SK-N-SH (cell line): ENCODE results near the gene SLC45A1. TPM values are rescaled to one million over a fixed set of nuclear protein-coding genes. Genes with fewer than 3 reads are reported as not detected.

ENCODE experiments used
- CTCF ChIA-PET: fragments of 300-600, 350-600 bp; formaldehyde crosslinking; extraction: SDS; loops from one replicate; lab custom pipeline; 2021; lab: Yijun Ruan, JAX
- POLR2A ChIA-PET: fragments of 350-600 bp; sonication (Branson Sonifier 250); formaldehyde crosslinking; extraction: SDS; loops from one replicate; lab custom pipeline; 2020; ENCODE audit warnings: antibody characterized with exemption, inconsistent platforms; lab: Yijun Ruan, JAX
- DNase-seq: peaks from one replicate; pipeline ENCODE4 v3.0.0; 2012
- H2AFZ ChIP-seq: fragments of 200-600 bp; sonication (generic); 2 replicates; pipeline ENCODE4 v1.8.1; 2016; ENCODE audit warnings: antibody characterized with exemption, mild to moderate bottlenecking, low read depth
- H3F3A ChIP-seq: fragments of 200-600 bp; sonication (generic); replicated peaks from 2 replicates; pipeline ENCODE3; 2016; ENCODE audit warnings: antibody characterized with exemption, mild to moderate bottlenecking; ENCODE audit not compliant: insufficient read depth
- H3K27ac ChIP-seq, 2 experiments: fragments of 200-500 bp in 1 of 2; fragments of 200-600 bp in 1 of 2; sonication (Bioruptor generic) in 1 of 2; sonication (generic), shearing (Covaris generic) in 1 of 2; 2 replicates each; pipeline versions ENCODE4 v1.5.1 to v1.6.1; 2014 to 2016; ENCODE audit warnings: low read depth in 2 of 2, inconsistent platforms in 1 of 2, low read length in 1 of 2, mild to moderate bottlenecking in 1 of 2, mixed read lengths in 1 of 2
- H3K27me3 ChIP-seq: fragments of 200-600 bp; sonication (generic), shearing (Covaris generic); 2 replicates; pipeline ENCODE4 v1.6.1; 2016; ENCODE audit warnings: mixed run types; ENCODE audit not compliant: insufficient read depth
- H3K36me3 ChIP-seq, 2 experiments: fragments of 200-500 bp in 1 of 2; fragments of 200-600 bp in 1 of 2; sonication (Bioruptor generic) in 1 of 2; sonication (generic) in 1 of 2; replicated peaks in 1 of 2; 2 replicates each; pipeline versions ENCODE3 to v1.5.1; 2014 to 2016; ENCODE audit warnings: low read length in 1 of 2, mild to moderate bottlenecking in 1 of 2; ENCODE audit not compliant: insufficient read depth in 2 of 2, control insufficient read depth in 1 of 2
- H3K4me1 ChIP-seq, 2 experiments: fragments of 200-500 bp in 1 of 2; fragments of 200-600 bp in 1 of 2; sonication (Bioruptor generic) in 1 of 2; sonication (generic), shearing (Covaris generic) in 1 of 2; 2 replicates each; pipeline versions ENCODE4 v1.5.1 to v1.6.1; 2014 to 2016; ENCODE audit warnings: low read depth in 1 of 2, low read length in 1 of 2, mixed run types in 1 of 2; ENCODE audit not compliant: insufficient read depth in 2 of 2, control insufficient read depth in 1 of 2
- H3K4me2 ChIP-seq: fragments of 200-600 bp; sonication (generic), shearing (Covaris generic); 2 replicates; pipeline ENCODE4 v1.6.1; 2017; ENCODE audit warnings: mixed run types
- H3K4me3 ChIP-seq, 2 experiments: fragments of 200-500 bp in 1 of 2; fragments of 200-600 bp in 1 of 2; sonication (Bioruptor generic) in 1 of 2; sonication (generic), shearing (Covaris generic) in 1 of 2; 2 replicates each; pipeline versions ENCODE4 v1.5.1 to v1.8.1; 2014 to 2016; ENCODE audit warnings: low read depth in 2 of 2, inconsistent platforms in 1 of 2, low read length in 1 of 2, mild to moderate bottlenecking in 1 of 2, mixed read lengths in 1 of 2, moderate library complexity in 1 of 2
- H3K79me2 ChIP-seq: fragments of 200-600 bp; sonication (generic); 2 replicates; pipeline ENCODE4 v1.8.1; 2017; ENCODE audit warnings: mild to moderate bottlenecking; ENCODE audit not compliant: insufficient read depth
- H3K9ac ChIP-seq: fragments of 200-600 bp; sonication (generic); 2 replicates; pipeline ENCODE4 v1.6.1; 2017; ENCODE audit warnings: mixed run types
- H3K9me2 ChIP-seq: fragments of 200-600 bp; sonication (generic); 2 replicates; pipeline ENCODE4 v1.6.1; 2017; ENCODE audit warnings: mixed run types
- H3K9me3 ChIP-seq: fragments of 200-600 bp; sonication (generic); 2 replicates; pipeline ENCODE4 v1.6.1; 2017; ENCODE audit warnings: mixed run types, mild to moderate bottlenecking, moderate library complexity
- H4K20me1 ChIP-seq: fragments of 200-600 bp; sonication (generic); 2 replicates; pipeline ENCODE4 v1.6.1; 2017; ENCODE audit warnings: mild to moderate bottlenecking, mixed run types; ENCODE audit not compliant: insufficient read depth
- ELF1 ChIP-seq: IDR thresholded peaks from 2 replicates; pipeline ENCODE4 v1.4.0; 2012
- FOSL2 ChIP-seq: IDR thresholded peaks from 2 replicates; pipeline ENCODE4 v1.4.0; 2012; ENCODE audit warnings: low read depth, mild to moderate bottlenecking, moderate library complexity, borderline replicate concordance
- FOXJ3 ChIP-seq: sonication (generic); formaldehyde crosslinking; IDR thresholded peaks from 2 replicates; pipeline ENCODE4 v1.5.1; 2020; ENCODE audit warnings: mild to moderate bottlenecking, missing genetic modification reagents
- FOXM1 ChIP-seq: IDR thresholded peaks from 2 replicates; pipeline ENCODE4 v1.4.0; 2012; ENCODE audit warnings: low read depth, mild to moderate bottlenecking
- GABPA ChIP-seq: IDR thresholded peaks from 2 replicates; pipeline ENCODE4 v1.4.0; 2012; ENCODE audit warnings: low read depth, mild to moderate bottlenecking
- GATA2 ChIP-seq: sonication (generic); formaldehyde crosslinking; IDR thresholded peaks from 2 replicates; pipeline ENCODE4 v1.5.0; 2020; ENCODE audit warnings: mild to moderate bottlenecking, missing genetic modification reagents
- IRF3 ChIP-seq: fragments of 150-350 bp; IDR thresholded peaks from 2 replicates; pipeline ENCODE4 v1.6.1; 2016; ENCODE audit warnings: mild to moderate bottlenecking, low read depth, low read length
- JUND ChIP-seq: IDR thresholded peaks from 2 replicates; pipeline ENCODE4 v1.4.0; 2012
- MEF2A ChIP-seq: IDR thresholded peaks from 2 replicates; pipeline ENCODE4 v1.4.0; 2012; ENCODE audit warnings: low read depth, borderline replicate concordance
- MXI1 ChIP-seq: IDR thresholded peaks from 2 replicates; pipeline ENCODE4 v1.6.1; 2012; ENCODE audit warnings: mild to moderate bottlenecking, low read depth, low read length, improper control_type of control experiment
- PBX3 ChIP-seq: IDR thresholded peaks from 2 replicates; pipeline ENCODE4; 2012
- POLR2AphosphoS5 ChIP-seq: IDR thresholded peaks from 2 replicates; pipeline ENCODE4 v1.6.1; 2012; ENCODE audit warnings: low read depth, low read length
- RAD21 ChIP-seq: IDR thresholded peaks from 2 replicates; pipeline ENCODE4 v1.6.1; 2012; ENCODE audit warnings: mild to moderate bottlenecking, low read length
- RFX5 ChIP-seq: IDR thresholded peaks from 2 replicates; pipeline ENCODE4 v1.6.1; 2012; ENCODE audit warnings: mild to moderate bottlenecking, improper control_type of control experiment, low read length
- RXRA ChIP-seq: IDR thresholded peaks from 2 replicates; pipeline ENCODE4 v1.4.0; 2012; ENCODE audit warnings: low read depth, mild to moderate bottlenecking, borderline replicate concordance
- SIN3A ChIP-seq: IDR thresholded peaks from 2 replicates; pipeline ENCODE4 v1.6.1; 2012; ENCODE audit warnings: low read depth, mild to moderate bottlenecking, low read length, moderate library complexity, borderline replicate concordance
- SMC3 ChIP-seq: IDR thresholded peaks from 2 replicates; pipeline ENCODE4 v1.6.1; 2012; ENCODE audit warnings: low read depth, low read length, improper control_type of control experiment
- TEAD4 ChIP-seq: IDR thresholded peaks from 2 replicates; pipeline ENCODE4 v1.4.0; 2012; ENCODE audit warnings: mild to moderate bottlenecking, borderline replicate concordance; ENCODE audit not compliant: insufficient read depth
- USF2 ChIP-seq: fragments of 150-350 bp; IDR thresholded peaks from 2 replicates; pipeline ENCODE4 v1.6.1; 2017; ENCODE audit warnings: antibody characterized with exemption, low read length, low read depth, borderline replicate concordance
- ZBTB33 ChIP-seq: IDR thresholded peaks from 2 replicates; pipeline ENCODE4 v1.4.0; 2012; ENCODE audit warnings: low read depth, borderline replicate concordance
- WGBS: methylation state at CpG from one replicate; pipeline ENCODE4 v1.1.6; 2017; ENCODE audit warnings: low lambda C conversion rate; 5-methylcytosine and 5-hydroxymethylcytosine counted together
- polyA plus RNA-seq, 3 experiments: library from polyadenylated mRNA; depleted of rRNA; stranded (reverse); fragments of >200 nt; gene quantifications; 2 replicates each; pipeline ENCODE4 v1.2.3, GENCODE V29; 2012

The SLC45A1 gene
- polyA plus RNA-seq, 1 of the 3 experiments (the other 2 are of a cell fraction), result 2.5 TPM

- Histone ChIP-seq H3K4me1 (peaks cover 0 to 20% of the 10 kb centered on the region in 2 experiments; a peak in 1 of 4 replicates), H3K9me3 (no peaks in the 10 kb centered on the region), H4K20me1 (no peaks in the 10 kb centered on the region), H3K9me2 (no peaks in the 10 kb centered on the region), H3K4me2 (no peak overlapping the region), H3K27ac (no peak overlapping the region; a peak in 1 of 4 replicates), H3F3A (peaks cover 4% of the 10 kb centered on the region), H3K4me3 (no peak overlapping the region), H3K79me2 (no peaks in the 10 kb centered on the region), H3K27me3 (no peaks in the 10 kb centered on the region), H3K36me3 (peaks cover 5 to 89% of the 10 kb centered on the region in 2 experiments), H3K9ac (no peak overlapping the region), H2AFZ (no peak overlapping the region)
- ChIA-PET POLR2A (no interaction called here), CTCF (interaction anchor here (0.9 to 1.7 kb wide), 4 partner anchors 8 to 688 kb away, joined by 3 to 5 read pairs (median 4); no protein-coding TSS in a partner anchor)
- 93% methylated on average over 6 of the region's 14 CpGs for WGBS
- TF ChIP-seq FOXM1 (no peak), ZBTB33 (no peak), RFX5 (no peak), ELF1 (no peak), GABPA (no peak), PBX3 (no peak), TEAD4 (no peak), GATA2 (no peak), SIN3A (no peak), SMC3 (no peak), POLR2AphosphoS5 (no peak), RAD21 (no peak), RXRA (no peak), IRF3 (no peak), FOXJ3 (CRISPR knock-in tag) (no peak), MEF2A (no peak), JUND (no peak), MXI1 (no peak), FOSL2 (no peak), USF2 (no peak)
- no peak for DNase-seq
Measured at GRCh38 chr1:8357329-8358101, 39.6 kb downstream of the SLC45A1 start.
